Muscle layer of duodenum (tissue), 2 donors: ENCODE data around the gene IVL.

Experiments used
- H3K27ac ChIP-seq: one replicate; pipeline ENCODE4 v1.7.0; 2013; ENCODE audit warnings: mild to moderate bottlenecking, low read length
- H3K27me3 ChIP-seq: one replicate; pipeline ENCODE4 v1.7.0; 2013; ENCODE audit warnings: low read depth, mild to moderate bottlenecking, control low read depth, low read length
- H3K36me3 ChIP-seq, 2 donors: one replicate each; pipeline ENCODE4 v1.7.0; 2013; ENCODE audit warnings: low read length in 2 of 2, control low read depth in 1 of 2, mild to moderate bottlenecking in 1 of 2; ENCODE audit not compliant: insufficient read depth in 2 of 2, control insufficient read depth in 1 of 2
- H3K4me1 ChIP-seq, 2 donors: one replicate each; pipeline ENCODE4 v1.7.0; 2013; ENCODE audit warnings: low read length in 2 of 2, mild to moderate bottlenecking in 2 of 2, control low read depth in 1 of 2, moderate library complexity in 1 of 2; ENCODE audit not compliant: insufficient read depth in 2 of 2, control insufficient read depth in 1 of 2
- H3K4me3 ChIP-seq, 2 donors: one replicate each; pipeline ENCODE4 v1.7.0; 2013; ENCODE audit warnings: low read length in 2 of 2, low read depth in 1 of 2, mild to moderate bottlenecking in 1 of 2
- H3K9me3 ChIP-seq, 2 donors: one replicate each; pipeline ENCODE4 v1.7.0; 2013; ENCODE audit warnings: low read length in 2 of 2, control low read depth in 1 of 2, mild to moderate bottlenecking in 1 of 2; ENCODE audit not compliant: control insufficient read depth in 1 of 2
- donor health status: healthy.

IVL gene

GRCh38 chr1:152899883-152900282 lies 8.5 kb upstream of the IVL start:
- H3K9me3 ChIP-seq: no peaks in the 10 kb centered on the region
- H3K4me1 ChIP-seq: peaks cover 0 to 4% of the 10 kb centered on the region in 2 donors
- H3K27ac ChIP-seq: no peak overlapping the region
- no peak overlapping the region for H3K4me3 ChIP-seq
- H3K27me3 ChIP-seq: no peaks in the 10 kb centered on the region
- no peaks in the 10 kb centered on the region for H3K36me3 ChIP-seq

- H3K27ac ChIP-seq: no peak overlapping the region
- H3K36me3 ChIP-seq: no peaks in the 10 kb centered on the region
- no peaks in the 10 kb centered on the region for H3K9me3 ChIP-seq
- no peaks in the 10 kb centered on the region for H3K27me3 ChIP-seq
- no peaks in the 10 kb centered on the region for H3K4me1 ChIP-seq
- H3K4me3 ChIP-seq: no peak overlapping the region
These were observed 6.7 kb upstream of the IVL start for GRCh38 chr1:152901631-152902030.

GRCh38 chr1:152902636-152903035 lies 5.7 kb upstream of the IVL start:
- Histone ChIP-seq H3K27ac (no peak overlapping the region), H3K4me1 (no peaks in the 10 kb centered on the region), H3K4me3 (no peak overlapping the region), H3K36me3 (no peaks in the 10 kb centered on the region), H3K27me3 (no peaks in the 10 kb centered on the region), H3K9me3 (no peaks in the 10 kb centered on the region)

GRCh38 chr1:152904688-152905440 lies 3.5 kb upstream of the IVL start:
- no peaks in the 10 kb centered on the region for H3K36me3 ChIP-seq
- no peaks in the 10 kb centered on the region for H3K4me1 ChIP-seq
- H3K27ac ChIP-seq: no peak overlapping the region
- no peaks in the 10 kb centered on the region for H3K9me3 ChIP-seq
- H3K4me3 ChIP-seq: no peak overlapping the region
- H3K27me3 ChIP-seq: no peaks in the 10 kb centered on the region

GRCh38 chr1:152906023-152906565 lies 2.3 kb upstream of the IVL start:
- H3K27me3 ChIP-seq: no peaks in the 10 kb centered on the region
- no peak overlapping the region for H3K27ac ChIP-seq
- no peaks in the 10 kb centered on the region for H3K4me1 ChIP-seq
- H3K9me3 ChIP-seq: peaks cover 0 to 3% of the 10 kb centered on the region in 2 donors
- no peaks in the 10 kb centered on the region for H3K36me3 ChIP-seq
- H3K4me3 ChIP-seq: no peak overlapping the region

GRCh38 chr1:152909206-152909605 lies 860 bp downstream of the IVL start:
- Histone ChIP-seq H3K27me3 (no peaks in the 10 kb centered on the region), H3K4me1 (no peaks in the 10 kb centered on the region), H3K36me3 (no peaks in the 10 kb centered on the region), H3K4me3 (no peak overlapping the region), H3K9me3 (peaks cover 0 to 4% of the 10 kb centered on the region in 2 donors), H3K27ac (no peak overlapping the region)

GRCh38 chr1:152912471-152912870 lies 4.1 kb downstream of the IVL start:
- Histone ChIP-seq H3K36me3 (no peaks in the 10 kb centered on the region), H3K27ac (no peak overlapping the region), H3K4me3 (no peak overlapping the region), H3K4me1 (no peaks in the 10 kb centered on the region), H3K27me3 (no peaks in the 10 kb centered on the region), H3K9me3 (peaks cover 0 to 9% of the 10 kb centered on the region in 2 donors)

- no peaks in the 10 kb centered on the region for H3K27me3 ChIP-seq
- peaks cover 0 to 9% of the 10 kb centered on the region in 2 donors for H3K9me3 ChIP-seq
- H3K36me3 ChIP-seq: no peaks in the 10 kb centered on the region
- H3K4me1 ChIP-seq: no peaks in the 10 kb centered on the region
- no peak overlapping the region for H3K4me3 ChIP-seq
- H3K27ac ChIP-seq: no peak overlapping the region
These were observed 4.6 kb downstream of the IVL start for GRCh38 chr1:152912900-152913299.

- Histone ChIP-seq H3K9me3 (peaks cover 0 to 4% of the 10 kb centered on the region in 2 donors), H3K27ac (no peak overlapping the region), H3K4me3 (no peak overlapping the region), H3K27me3 (no peaks in the 10 kb centered on the region), H3K4me1 (no peaks in the 10 kb centered on the region), H3K36me3 (no peaks in the 10 kb centered on the region)
These were observed 9.4 kb downstream of the IVL start for GRCh38 chr1:152917794-152918193.

- no peak overlapping the region for H3K4me3 ChIP-seq
- H3K27me3 ChIP-seq: no peaks in the 10 kb centered on the region
- H3K9me3 ChIP-seq: peaks cover 0 to 4% of the 10 kb centered on the region in 2 donors
- H3K4me1 ChIP-seq: no peaks in the 10 kb centered on the region
- H3K27ac ChIP-seq: no peak overlapping the region
- H3K36me3 ChIP-seq: no peaks in the 10 kb centered on the region
These were observed 10.7 kb downstream of the IVL start for GRCh38 chr1:152919071-152919470.

GRCh38 chr1:152924191-152924590 lies 15.8 kb downstream of the IVL start:
- Histone ChIP-seq H3K4me3 (no peak overlapping the region), H3K9me3 (no peaks in the 10 kb centered on the region), H3K4me1 (no peaks in the 10 kb centered on the region), H3K27ac (no peak overlapping the region), H3K27me3 (no peaks in the 10 kb centered on the region), H3K36me3 (no peaks in the 10 kb centered on the region)

- Histone ChIP-seq H3K4me1 (no peaks in the 10 kb centered on the region), H3K36me3 (no peaks in the 10 kb centered on the region), H3K9me3 (no peaks in the 10 kb centered on the region), H3K4me3 (no peak overlapping the region), H3K27ac (no peak overlapping the region), H3K27me3 (no peaks in the 10 kb centered on the region)
These were observed 17.7 kb downstream of the IVL start for GRCh38 chr1:152926091-152926490.
